SK-N-SH (cell line): Measurements from ENCODE around the gene GRB10. TPM values are rescaled to one million over a fixed set of nuclear protein-coding genes. Genes with fewer than 3 reads are reported as not detected.

Experiments
- CTCF ChIA-PET: fragments of 300-600, 350-600 bp; formaldehyde crosslinking; extraction: SDS; loops from one replicate; lab custom pipeline; 2021; lab: Yijun Ruan, JAX
- POLR2A ChIA-PET: fragments of 350-600 bp; sonication (Branson Sonifier 250); formaldehyde crosslinking; extraction: SDS; loops from one replicate; lab custom pipeline; 2020; ENCODE audit warnings: antibody characterized with exemption, inconsistent platforms; lab: Yijun Ruan, JAX
- DNase-seq: peaks from one replicate; pipeline ENCODE4 v3.0.0; 2012
- H2AFZ ChIP-seq: fragments of 200-600 bp; sonication (generic); 2 replicates; pipeline ENCODE4 v1.8.1; 2016; ENCODE audit warnings: antibody characterized with exemption, mild to moderate bottlenecking, low read depth
- H3F3A ChIP-seq: fragments of 200-600 bp; sonication (generic); replicated peaks from 2 replicates; pipeline ENCODE3; 2016; ENCODE audit warnings: antibody characterized with exemption, mild to moderate bottlenecking; ENCODE audit not compliant: insufficient read depth
- H3K27ac ChIP-seq, 2 experiments: fragments of 200-500 bp in 1 of 2; fragments of 200-600 bp in 1 of 2; sonication (Bioruptor generic) in 1 of 2; sonication (generic), shearing (Covaris generic) in 1 of 2; 2 replicates each; pipeline versions ENCODE4 v1.5.1 to v1.6.1; 2014 to 2016; ENCODE audit warnings: low read depth in 2 of 2, inconsistent platforms in 1 of 2, low read length in 1 of 2, mild to moderate bottlenecking in 1 of 2, mixed read lengths in 1 of 2
- H3K27me3 ChIP-seq: fragments of 200-600 bp; sonication (generic), shearing (Covaris generic); 2 replicates; pipeline ENCODE4 v1.6.1; 2016; ENCODE audit warnings: mixed run types; ENCODE audit not compliant: insufficient read depth
- H3K36me3 ChIP-seq, 2 experiments: fragments of 200-500 bp in 1 of 2; fragments of 200-600 bp in 1 of 2; sonication (Bioruptor generic) in 1 of 2; sonication (generic) in 1 of 2; replicated peaks in 1 of 2; 2 replicates each; pipeline versions ENCODE3 to v1.5.1; 2014 to 2016; ENCODE audit warnings: low read length in 1 of 2, mild to moderate bottlenecking in 1 of 2; ENCODE audit not compliant: insufficient read depth in 2 of 2, control insufficient read depth in 1 of 2
- H3K4me1 ChIP-seq, 2 experiments: fragments of 200-500 bp in 1 of 2; fragments of 200-600 bp in 1 of 2; sonication (Bioruptor generic) in 1 of 2; sonication (generic), shearing (Covaris generic) in 1 of 2; 2 replicates each; pipeline versions ENCODE4 v1.5.1 to v1.6.1; 2014 to 2016; ENCODE audit warnings: low read depth in 1 of 2, low read length in 1 of 2, mixed run types in 1 of 2; ENCODE audit not compliant: insufficient read depth in 2 of 2, control insufficient read depth in 1 of 2
- H3K4me2 ChIP-seq: fragments of 200-600 bp; sonication (generic), shearing (Covaris generic); 2 replicates; pipeline ENCODE4 v1.6.1; 2017; ENCODE audit warnings: mixed run types
- H3K4me3 ChIP-seq, 2 experiments: fragments of 200-500 bp in 1 of 2; fragments of 200-600 bp in 1 of 2; sonication (Bioruptor generic) in 1 of 2; sonication (generic), shearing (Covaris generic) in 1 of 2; 2 replicates each; pipeline versions ENCODE4 v1.5.1 to v1.8.1; 2014 to 2016; ENCODE audit warnings: low read depth in 2 of 2, inconsistent platforms in 1 of 2, low read length in 1 of 2, mild to moderate bottlenecking in 1 of 2, mixed read lengths in 1 of 2, moderate library complexity in 1 of 2
- H3K79me2 ChIP-seq: fragments of 200-600 bp; sonication (generic); 2 replicates; pipeline ENCODE4 v1.8.1; 2017; ENCODE audit warnings: mild to moderate bottlenecking; ENCODE audit not compliant: insufficient read depth
- H3K9ac ChIP-seq: fragments of 200-600 bp; sonication (generic); 2 replicates; pipeline ENCODE4 v1.6.1; 2017; ENCODE audit warnings: mixed run types
- H3K9me2 ChIP-seq: fragments of 200-600 bp; sonication (generic); 2 replicates; pipeline ENCODE4 v1.6.1; 2017; ENCODE audit warnings: mixed run types
- H3K9me3 ChIP-seq: fragments of 200-600 bp; sonication (generic); 2 replicates; pipeline ENCODE4 v1.6.1; 2017; ENCODE audit warnings: mixed run types, mild to moderate bottlenecking, moderate library complexity
- H4K20me1 ChIP-seq: fragments of 200-600 bp; sonication (generic); 2 replicates; pipeline ENCODE4 v1.6.1; 2017; ENCODE audit warnings: mild to moderate bottlenecking, mixed run types; ENCODE audit not compliant: insufficient read depth
- CTCF ChIP-seq: fragments of 200-600 bp; sonication (generic); IDR thresholded peaks from 2 replicates; pipeline ENCODE4 v1.6.1; 2017; ENCODE audit warnings: antibody characterized with exemption, mild to moderate bottlenecking, moderate library complexity
- EZH2phosphoT487 ChIP-seq: fragments of 200-600 bp; sonication (generic); IDR thresholded peaks from 2 replicates; pipeline ENCODE4 v1.6.1; 2017; ENCODE audit warnings: low read depth, mixed run types, mild to moderate bottlenecking, antibody characterized with exemption, moderate library complexity, borderline replicate concordance
- FOXM1 ChIP-seq: IDR thresholded peaks from 2 replicates; pipeline ENCODE4 v1.4.0; 2012; ENCODE audit warnings: low read depth, mild to moderate bottlenecking
- IRF3 ChIP-seq: fragments of 150-350 bp; IDR thresholded peaks from 2 replicates; pipeline ENCODE4 v1.6.1; 2016; ENCODE audit warnings: mild to moderate bottlenecking, low read depth, low read length
- JUND ChIP-seq: IDR thresholded peaks from 2 replicates; pipeline ENCODE4 v1.4.0; 2012
- MXI1 ChIP-seq: IDR thresholded peaks from 2 replicates; pipeline ENCODE4 v1.6.1; 2012; ENCODE audit warnings: mild to moderate bottlenecking, low read depth, low read length, improper control_type of control experiment
- NFIC ChIP-seq: IDR thresholded peaks from 2 replicates; pipeline ENCODE4 v1.4.0; 2012; ENCODE audit warnings: borderline replicate concordance
- USF1 ChIP-seq: IDR thresholded peaks from 2 replicates; pipeline ENCODE4 v1.4.0; 2012; ENCODE audit warnings: low read depth, borderline replicate concordance
- WGBS: methylation state at CpG from one replicate; pipeline ENCODE4 v1.1.6; 2017; ENCODE audit warnings: low lambda C conversion rate; 5-methylcytosine and 5-hydroxymethylcytosine counted together
- polyA plus RNA-seq, 3 experiments: library from polyadenylated mRNA; depleted of rRNA; stranded (reverse); fragments of >200 nt; gene quantifications; 2 replicates each; pipeline ENCODE4 v1.2.3, GENCODE V29; 2012

GRB10 gene
- polyA plus RNA-seq, 1 of the 3 experiments (the other 2 are of a cell fraction), result 5.1 TPM

- Histone ChIP-seq H3K27ac (no peak overlapping the region), H3K4me2 (no peak overlapping the region), H3F3A (no peaks in the 10 kb centered on the region), H4K20me1 (peaks cover 92% of the 10 kb centered on the region), H3K9ac (no peak overlapping the region), H3K36me3 (peaks cover 0 to 18% of the 10 kb centered on the region in 2 experiments), H3K4me1 (peaks cover 0 to 4% of the 10 kb centered on the region in 2 experiments; a peak in 1 of 4 replicates), H3K9me2 (no peaks in the 10 kb centered on the region), H3K79me2 (peaks cover 30% of the 10 kb centered on the region), H2AFZ (no peak overlapping the region), H3K4me3 (no peak overlapping the region), H3K9me3 (no peaks in the 10 kb centered on the region), H3K27me3 (no peaks in the 10 kb centered on the region)
- CTCF ChIA-PET, result interaction anchor here (1.0 to 11.9 kb wide), 7 partner anchors 9 to 202 kb away, joined by 3 to 157 read pairs (median 5); no protein-coding TSS in a partner anchor
- DNase-seq, result no peak
- WGBS, result 66% methylated on average over 9 of the region's 9 CpGs
- POLR2A ChIA-PET, result no interaction called here
- TF ChIP-seq CTCF, result no peak
- TF ChIP-seq MXI1, result no peak
- TF ChIP-seq JUND, result no peak
- no peak for TF ChIP-seq IRF3
These were observed 111.3 kb downstream of the GRB10 start for GRCh38 chr7:50671386-50671785.

GRCh38 chr7:50669890-50670289, 112.8 kb downstream of the GRB10 start:
- H4K20me1 ChIP-seq, result peaks cover 94% of the 10 kb centered on the region
- ChIA-PET CTCF (interaction anchor here (2.7 kb wide), 1 partner anchor 10 kb away, joined by 14 read pairs; no protein-coding TSS in a partner anchor), POLR2A (no interaction called here)
- H3K9me3 ChIP-seq, result no peaks in the 10 kb centered on the region
- H3K79me2 ChIP-seq, result peaks cover 39% of the 10 kb centered on the region
- H3K27ac ChIP-seq, result no peak overlapping the region
- H3K36me3 ChIP-seq, result peaks cover 0 to 18% of the 10 kb centered on the region in 2 experiments
- 34% methylated on average over 3 of the region's 3 CpGs for WGBS
- no peaks in the 10 kb centered on the region for H3K27me3 ChIP-seq
- H3K9ac ChIP-seq, result no peak overlapping the region
- DNase-seq, result no peak
- no peaks in the 10 kb centered on the region for H3F3A ChIP-seq
- no peak overlapping the region for H2AFZ ChIP-seq
- TF ChIP-seq EZH2phosphoT487 (no peak), NFIC (no peak), FOXM1 (no peak), USF1 (no peak)
- H3K4me2 ChIP-seq, result no peak overlapping the region
- no peaks in the 10 kb centered on the region for H3K9me2 ChIP-seq
- no peak overlapping the region for H3K4me3 ChIP-seq
- H3K4me1 ChIP-seq, result peaks cover 1 to 8% of the 10 kb centered on the region in 2 experiments; a peak in 2 of 4 replicates
